Liver (tissue), 9 donors: Measurements from ENCODE around the gene LRRC74B. TPM values are rescaled to one million over a fixed set of nuclear protein-coding genes. Genes with fewer than 3 reads are reported as not detected.

Source experiments
- DNase-seq: peaks from one replicate; pipeline ENCODE4 v3.0.0-alpha.2; 2017; ENCODE audit warnings: low spot score
- H3K27ac ChIP-seq, 2 donors: one replicate each; pipeline ENCODE4 v1.7.0; 2013; ENCODE audit warnings: inconsistent platforms in 2 of 2, low read length in 2 of 2, control low read depth in 1 of 2, low read depth in 1 of 2, mild to moderate bottlenecking in 1 of 2
- H3K27me3 ChIP-seq, 4 donors: one replicate each; pipeline versions ENCODE4 v1.6.1 to v1.7.0; 2013; ENCODE audit warnings: low read length in 3 of 4, inconsistent platforms in 1 of 4, mild to moderate bottlenecking in 1 of 4, moderate library complexity in 1 of 4; ENCODE audit not compliant: control insufficient read depth in 4 of 4, insufficient read depth in 4 of 4
- H3K36me3 ChIP-seq, 4 donors: one replicate each; pipeline versions ENCODE4 v1.6.1 to v1.7.0; 2013; ENCODE audit warnings: low read length in 3 of 4, mild to moderate bottlenecking in 3 of 4, low read depth in 1 of 4, moderate library complexity in 1 of 4; ENCODE audit not compliant: control insufficient read depth in 4 of 4, insufficient read depth in 3 of 4
- H3K4me1 ChIP-seq, 4 donors: one replicate each; pipeline versions ENCODE4 v1.6.1 to v1.7.0; 2013; ENCODE audit warnings: low read length in 3 of 4, mild to moderate bottlenecking in 3 of 4, moderate library complexity in 1 of 4; ENCODE audit not compliant: control insufficient read depth in 4 of 4, insufficient read depth in 4 of 4
- H3K4me3 ChIP-seq, 3 donors: one replicate each; pipeline versions ENCODE4 v1.6.1 to v1.7.0; 2013; ENCODE audit warnings: low read length in 3 of 3, control low read depth in 1 of 3, low read depth in 1 of 3, mild to moderate bottlenecking in 1 of 3
- H3K9ac ChIP-seq, 2 donors: one replicate each; pipeline ENCODE4 v1.7.0; 2013; ENCODE audit warnings: low read length in 2 of 2, mild to moderate bottlenecking in 2 of 2, moderate library complexity in 2 of 2, control low read depth in 1 of 2, low read depth in 1 of 2
- H3K9me3 ChIP-seq, 4 donors: one replicate each; pipeline versions ENCODE4 v1.6.1 to v1.7.0; 2013; ENCODE audit warnings: low read length in 3 of 4; ENCODE audit not compliant: control insufficient read depth in 4 of 4
- FOXA1 ChIP-seq: IDR thresholded peaks from 2 replicates; pipeline ENCODE4 v1.6.1; 2016; ENCODE audit warnings: antibody characterized with exemption
- FOXA2 ChIP-seq: IDR thresholded peaks from 2 replicates; pipeline ENCODE4 v1.6.1; 2016; ENCODE audit warnings: antibody characterized with exemption
- GABPA ChIP-seq, 2 donors: IDR thresholded peaks in 1 of 2; conservative IDR thresholded peaks in 1 of 2; 2 replicates each; pipeline ENCODE4 v1.6.1; 2016; ENCODE audit warnings: antibody characterized with exemption in 2 of 2, mild to moderate bottlenecking in 1 of 2, moderate library complexity in 1 of 2
- HNF4A ChIP-seq, 2 donors: conservative IDR thresholded peaks; 2 replicates each; pipeline ENCODE4 v1.6.1; 2016; ENCODE audit warnings: antibody characterized with exemption in 2 of 2, mild to moderate bottlenecking in 2 of 2
- HNF4G ChIP-seq: IDR thresholded peaks from 2 replicates; pipeline ENCODE4 v1.6.1; 2016; ENCODE audit warnings: antibody characterized with exemption
- JUND ChIP-seq, 2 donors: IDR thresholded peaks; 2 replicates each; pipeline ENCODE4 v1.6.1; 2016; ENCODE audit warnings: antibody characterized with exemption in 2 of 2
- NR2F2 ChIP-seq: IDR thresholded peaks from 2 replicates; pipeline ENCODE4 v1.6.1; 2016; ENCODE audit warnings: antibody characterized with exemption
- RAD21 ChIP-seq, 2 donors: IDR thresholded peaks; 2 replicates each; pipeline ENCODE4 v1.6.1; 2016; ENCODE audit warnings: antibody characterized with exemption in 2 of 2, mild to moderate bottlenecking in 2 of 2
- SP1 ChIP-seq: IDR thresholded peaks from 2 replicates; pipeline ENCODE4 v1.6.1; 2018; ENCODE audit warnings: antibody characterized with exemption, mild to moderate bottlenecking
- TAF1 ChIP-seq: conservative IDR thresholded peaks from 2 replicates; pipeline ENCODE4 v1.6.1; 2016; ENCODE audit warnings: antibody characterized with exemption, mild to moderate bottlenecking
- YY1 ChIP-seq: IDR thresholded peaks from 2 replicates; pipeline ENCODE4 v1.6.1; 2016; ENCODE audit warnings: antibody characterized with exemption, mild to moderate bottlenecking
- WGBS: extraction: QIAGEN DNeasy Blood & Tissue Kit; methylation state at CpG from one replicate; pipeline ENCODE4 v1.1.7; 2013; 5-methylcytosine and 5-hydroxymethylcytosine counted together
- polyA plus RNA-seq, 2 donors: library from polyadenylated mRNA; stranded (reverse) in 1 of 2; unstranded in 1 of 2; fragments of 200-250 nt in 1 of 2; fragments of >200 nt in 1 of 2; fragmentation: Nextera tagmentation in 1 of 2; extraction: Ambion mirVana in 1 of 2; gene quantifications; one replicate each; pipeline versions ENCODE4 v1.2.1 to v1.2.3, GENCODE V29; 2013 to 2015
- total RNA-seq, 2 donors: library from RNA; depleted of rRNA; stranded (reverse); fragments of >200 nt; gene quantifications; one replicate each; pipeline ENCODE4 v1.2.3, GENCODE V29; 2014
- TF ChIP-seq, protein P1 (sequence below): fragments of 150-350 bp; IDR thresholded peaks from 2 replicates; pipeline ENCODE4 v1.5.1; 2017; ENCODE audit warnings: improper control_type of control experiment, low read depth, low read length; ENCODE audit not compliant: missing input control
- TF ChIP-seq, protein P2 (sequence below): IDR thresholded peaks from 2 replicates; pipeline ENCODE4 v1.6.1; 2016; ENCODE audit warnings: antibody characterized with exemption
- TF ChIP-seq, protein P3 (sequence below): IDR thresholded peaks from 2 replicates; pipeline ENCODE4 v1.6.1; 2016; ENCODE audit warnings: antibody characterized with exemption, mild to moderate bottlenecking
- TF ChIP-seq, protein P4 (sequence below): IDR thresholded peaks from 2 replicates; pipeline ENCODE4 v1.6.1; 2016; ENCODE audit warnings: antibody characterized with exemption
- TF ChIP-seq, protein P5 (sequence below): IDR thresholded peaks from 2 replicates; pipeline ENCODE4 v1.6.1; 2016; ENCODE audit warnings: antibody characterized with exemption
- donor health status: healthy.
- donor health status: healthy.
- donor health status: healthy.
- donor health status: healthy.
- donor health status: healthy.

Gene LRRC74B
- total and polyA plus RNA-seq, 4 donors: not detected

DNA sequence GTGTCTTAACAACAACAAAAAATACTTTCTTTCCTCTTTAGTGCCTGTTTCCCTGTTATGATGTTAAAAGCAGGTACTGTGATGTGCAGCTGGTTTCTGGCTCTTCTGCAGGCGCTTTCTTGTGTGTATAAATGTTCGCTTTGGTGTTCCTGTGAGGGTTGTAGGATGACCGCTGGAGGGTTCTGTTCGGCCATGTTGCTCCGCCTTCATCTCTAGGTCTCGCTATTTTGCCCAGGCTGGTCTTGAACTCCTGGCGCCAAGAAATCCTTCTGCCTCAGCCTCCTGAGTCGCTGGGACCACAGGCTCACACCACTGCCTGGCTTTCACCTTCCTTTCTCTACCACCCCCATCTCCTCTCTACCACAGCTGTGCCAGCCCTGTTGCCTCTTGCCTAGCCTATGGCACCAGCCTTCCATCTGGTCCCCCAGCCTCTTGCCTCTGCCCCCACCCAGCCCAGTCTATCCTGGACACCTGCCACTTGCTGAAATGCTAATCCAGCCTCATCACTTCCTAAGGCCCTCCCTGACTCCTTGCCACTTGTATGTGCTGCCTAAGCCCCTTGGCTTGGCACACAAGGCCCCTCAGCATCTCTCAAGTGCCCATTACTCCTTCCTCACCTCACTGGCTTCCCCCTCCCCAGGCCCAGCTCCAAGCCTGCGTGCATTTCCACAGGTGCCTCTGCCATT lies 5.5 kb downstream of the LRRC74B start (continued):
- TF ChIP-seq NR2F2: no peak
- TF ChIP-seq, protein P1, sequence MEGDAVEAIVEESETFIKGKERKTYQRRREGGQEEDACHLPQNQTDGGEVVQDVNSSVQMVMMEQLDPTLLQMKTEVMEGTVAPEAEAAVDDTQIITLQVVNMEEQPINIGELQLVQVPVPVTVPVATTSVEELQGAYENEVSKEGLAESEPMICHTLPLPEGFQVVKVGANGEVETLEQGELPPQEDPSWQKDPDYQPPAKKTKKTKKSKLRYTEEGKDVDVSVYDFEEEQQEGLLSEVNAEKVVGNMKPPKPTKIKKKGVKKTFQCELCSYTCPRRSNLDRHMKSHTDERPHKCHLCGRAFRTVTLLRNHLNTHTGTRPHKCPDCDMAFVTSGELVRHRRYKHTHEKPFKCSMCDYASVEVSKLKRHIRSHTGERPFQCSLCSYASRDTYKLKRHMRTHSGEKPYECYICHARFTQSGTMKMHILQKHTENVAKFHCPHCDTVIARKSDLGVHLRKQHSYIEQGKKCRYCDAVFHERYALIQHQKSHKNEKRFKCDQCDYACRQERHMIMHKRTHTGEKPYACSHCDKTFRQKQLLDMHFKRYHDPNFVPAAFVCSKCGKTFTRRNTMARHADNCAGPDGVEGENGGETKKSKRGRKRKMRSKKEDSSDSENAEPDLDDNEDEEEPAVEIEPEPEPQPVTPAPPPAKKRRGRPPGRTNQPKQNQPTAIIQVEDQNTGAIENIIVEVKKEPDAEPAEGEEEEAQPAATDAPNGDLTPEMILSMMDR: no peak
- no peak for TF ChIP-seq RAD21 (IDR thresholded peaks at IDR 0.05)

DNA sequence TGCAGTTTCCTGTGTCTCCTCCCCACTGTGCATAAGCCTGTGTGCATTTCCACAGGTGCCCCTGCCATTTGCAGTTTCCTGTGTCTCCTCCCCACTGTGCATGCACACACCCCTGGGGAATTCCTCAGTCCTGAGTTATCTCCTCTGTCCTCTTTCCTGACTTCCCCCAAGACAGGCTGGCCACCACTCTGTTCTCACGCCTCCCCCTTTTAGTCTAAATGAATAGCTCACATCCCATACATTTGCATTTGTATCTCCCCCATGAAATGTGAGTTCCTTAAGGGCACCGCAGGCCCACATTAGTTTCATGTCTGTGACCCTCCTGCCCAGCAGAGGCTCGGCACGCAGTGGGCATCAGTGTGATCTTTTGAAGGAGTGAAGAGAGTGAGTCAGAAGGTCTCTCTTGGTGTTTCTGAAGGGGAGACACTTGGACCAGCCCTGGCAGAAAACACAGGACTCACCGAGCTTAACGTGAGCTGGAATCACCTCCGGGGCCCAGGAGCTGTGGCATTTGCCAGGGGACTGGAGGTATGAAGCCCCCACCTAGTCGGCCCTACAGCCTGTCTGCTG lies 6.2 kb downstream of the LRRC74B start:
- WGBS: 71% methylated on average over 8 of the region's 8 CpGs
- DNase-seq: no peak
- H3K36me3 ChIP-seq: no peaks in the 10 kb centered on the region
- H3K4me3 ChIP-seq: no peak overlapping the region
- no peaks in the 10 kb centered on the region for H3K27me3 ChIP-seq
- no peak overlapping the region for H3K9ac ChIP-seq
- H3K27ac ChIP-seq: no peak overlapping the region
- TF ChIP-seq, protein P2, sequence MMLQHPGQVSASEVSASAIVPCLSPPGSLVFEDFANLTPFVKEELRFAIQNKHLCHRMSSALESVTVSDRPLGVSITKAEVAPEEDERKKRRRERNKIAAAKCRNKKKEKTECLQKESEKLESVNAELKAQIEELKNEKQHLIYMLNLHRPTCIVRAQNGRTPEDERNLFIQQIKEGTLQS: no peak
- TF ChIP-seq SP1 (no peak), JUND (IDR thresholded peaks at IDR 0.05) (no peak), FOXA1 (no peak)
- TF ChIP-seq, protein P3, sequence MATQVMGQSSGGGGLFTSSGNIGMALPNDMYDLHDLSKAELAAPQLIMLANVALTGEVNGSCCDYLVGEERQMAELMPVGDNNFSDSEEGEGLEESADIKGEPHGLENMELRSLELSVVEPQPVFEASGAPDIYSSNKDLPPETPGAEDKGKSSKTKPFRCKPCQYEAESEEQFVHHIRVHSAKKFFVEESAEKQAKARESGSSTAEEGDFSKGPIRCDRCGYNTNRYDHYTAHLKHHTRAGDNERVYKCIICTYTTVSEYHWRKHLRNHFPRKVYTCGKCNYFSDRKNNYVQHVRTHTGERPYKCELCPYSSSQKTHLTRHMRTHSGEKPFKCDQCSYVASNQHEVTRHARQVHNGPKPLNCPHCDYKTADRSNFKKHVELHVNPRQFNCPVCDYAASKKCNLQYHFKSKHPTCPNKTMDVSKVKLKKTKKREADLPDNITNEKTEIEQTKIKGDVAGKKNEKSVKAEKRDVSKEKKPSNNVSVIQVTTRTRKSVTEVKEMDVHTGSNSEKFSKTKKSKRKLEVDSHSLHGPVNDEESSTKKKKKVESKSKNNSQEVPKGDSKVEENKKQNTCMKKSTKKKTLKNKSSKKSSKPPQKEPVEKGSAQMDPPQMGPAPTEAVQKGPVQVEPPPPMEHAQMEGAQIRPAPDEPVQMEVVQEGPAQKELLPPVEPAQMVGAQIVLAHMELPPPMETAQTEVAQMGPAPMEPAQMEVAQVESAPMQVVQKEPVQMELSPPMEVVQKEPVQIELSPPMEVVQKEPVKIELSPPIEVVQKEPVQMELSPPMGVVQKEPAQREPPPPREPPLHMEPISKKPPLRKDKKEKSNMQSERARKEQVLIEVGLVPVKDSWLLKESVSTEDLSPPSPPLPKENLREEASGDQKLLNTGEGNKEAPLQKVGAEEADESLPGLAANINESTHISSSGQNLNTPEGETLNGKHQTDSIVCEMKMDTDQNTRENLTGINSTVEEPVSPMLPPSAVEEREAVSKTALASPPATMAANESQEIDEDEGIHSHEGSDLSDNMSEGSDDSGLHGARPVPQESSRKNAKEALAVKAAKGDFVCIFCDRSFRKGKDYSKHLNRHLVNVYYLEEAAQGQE: no peak
- H3K9me3 ChIP-seq: no peaks in the 10 kb centered on the region
- H3K4me1 ChIP-seq: no peaks in the 10 kb centered on the region

DNA sequence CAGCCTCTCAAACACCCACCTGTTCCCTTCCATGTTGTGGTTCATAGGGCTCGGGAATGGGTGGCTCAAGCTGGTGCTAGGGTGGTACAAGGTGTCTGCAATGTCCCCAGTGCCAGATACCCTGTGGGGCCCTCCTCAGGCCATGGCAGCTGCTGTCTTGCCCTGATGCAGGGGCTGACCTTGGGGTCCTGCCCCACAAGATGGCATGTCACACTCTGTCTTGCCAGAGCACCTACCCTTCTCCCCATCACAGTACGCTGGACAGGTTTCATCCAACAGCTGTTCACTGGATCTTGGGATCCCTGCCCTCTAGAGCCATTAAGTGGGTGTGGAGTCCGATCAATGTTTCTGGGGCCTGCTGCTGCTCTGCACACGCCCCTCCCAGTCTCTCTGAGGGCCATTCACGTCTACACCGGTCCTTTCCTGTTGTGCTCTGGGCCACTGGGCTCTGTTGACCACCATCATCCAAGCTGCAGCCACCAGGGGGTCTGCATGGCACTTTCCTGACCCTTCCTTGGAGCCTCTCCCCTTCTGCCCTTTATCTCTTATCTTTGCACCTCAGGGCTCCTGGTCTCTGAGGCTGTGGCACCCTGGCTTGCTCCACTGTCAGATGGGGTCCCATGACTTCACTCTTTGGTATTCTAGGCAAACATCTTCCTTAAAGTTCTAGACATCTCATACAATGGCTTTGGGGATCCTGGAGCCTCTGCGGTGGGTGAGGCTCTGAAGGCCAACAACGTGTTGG lies 7.1 kb downstream of the LRRC74B start:
- no peak for DNase-seq
- H3K4me1 ChIP-seq: no peaks in the 10 kb centered on the region
- H3K9ac ChIP-seq: no peak overlapping the region
- no peak overlapping the region for H3K27ac ChIP-seq
- no peaks in the 10 kb centered on the region for H3K27me3 ChIP-seq
- H3K9me3 ChIP-seq: no peaks in the 10 kb centered on the region
- 79% methylated on average over 8 of the region's 8 CpGs for WGBS
- H3K4me3 ChIP-seq: no peak overlapping the region
- no peaks in the 10 kb centered on the region for H3K36me3 ChIP-seq
- no peak for TF ChIP-seq HNF4G
- TF ChIP-seq HNF4A (conservative IDR thresholded peaks at IDR 0.05): no peak
- TF ChIP-seq FOXA2: no peak
- TF ChIP-seq, protein P3: no peak
- TF ChIP-seq SP1: no peak
- TF ChIP-seq, protein P4, sequence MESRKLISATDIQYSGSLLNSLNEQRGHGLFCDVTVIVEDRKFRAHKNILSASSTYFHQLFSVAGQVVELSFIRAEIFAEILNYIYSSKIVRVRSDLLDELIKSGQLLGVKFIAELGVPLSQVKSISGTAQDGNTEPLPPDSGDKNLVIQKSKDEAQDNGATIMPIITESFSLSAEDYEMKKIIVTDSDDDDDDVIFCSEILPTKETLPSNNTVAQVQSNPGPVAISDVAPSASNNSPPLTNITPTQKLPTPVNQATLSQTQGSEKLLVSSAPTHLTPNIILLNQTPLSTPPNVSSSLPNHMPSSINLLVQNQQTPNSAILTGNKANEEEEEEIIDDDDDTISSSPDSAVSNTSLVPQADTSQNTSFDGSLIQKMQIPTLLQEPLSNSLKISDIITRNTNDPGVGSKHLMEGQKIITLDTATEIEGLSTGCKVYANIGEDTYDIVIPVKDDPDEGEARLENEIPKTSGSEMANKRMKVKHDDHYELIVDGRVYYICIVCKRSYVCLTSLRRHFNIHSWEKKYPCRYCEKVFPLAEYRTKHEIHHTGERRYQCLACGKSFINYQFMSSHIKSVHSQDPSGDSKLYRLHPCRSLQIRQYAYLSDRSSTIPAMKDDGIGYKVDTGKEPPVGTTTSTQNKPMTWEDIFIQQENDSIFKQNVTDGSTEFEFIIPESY: no peak
- TF ChIP-seq JUND (IDR thresholded peaks at IDR 0.05): no peak
- TF ChIP-seq, protein P5, sequence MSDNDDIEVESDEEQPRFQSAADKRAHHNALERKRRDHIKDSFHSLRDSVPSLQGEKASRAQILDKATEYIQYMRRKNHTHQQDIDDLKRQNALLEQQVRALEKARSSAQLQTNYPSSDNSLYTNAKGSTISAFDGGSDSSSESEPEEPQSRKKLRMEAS: no peak
- TF ChIP-seq, protein P2: no peak
- TF ChIP-seq GABPA (IDR thresholded peaks at IDR 0.05 in 1 of 2, conservative IDR thresholded peaks at IDR 0.05 in 1 of 2): no peak
- TF ChIP-seq YY1: no peak
- no peak for TF ChIP-seq TAF1
